ENCODE data around the gene ADAMTSL4. TPM values are rescaled to one million over a fixed set of nuclear protein-coding genes. Genes with fewer than 3 reads are reported as not detected.
A peak's percentile ranks its signal among the peaks of the same experiment; 100 is the strongest.
"Not testable (repeated sequence)": the region's sequence is repeated elsewhere in the genome, so short reads cannot be mapped to it uniquely, and the experiment has no call there.

ADAMTSL4 gene
- total RNA-seq, 1 donor from 2014 or later = 1.6 TPM

DNA sequence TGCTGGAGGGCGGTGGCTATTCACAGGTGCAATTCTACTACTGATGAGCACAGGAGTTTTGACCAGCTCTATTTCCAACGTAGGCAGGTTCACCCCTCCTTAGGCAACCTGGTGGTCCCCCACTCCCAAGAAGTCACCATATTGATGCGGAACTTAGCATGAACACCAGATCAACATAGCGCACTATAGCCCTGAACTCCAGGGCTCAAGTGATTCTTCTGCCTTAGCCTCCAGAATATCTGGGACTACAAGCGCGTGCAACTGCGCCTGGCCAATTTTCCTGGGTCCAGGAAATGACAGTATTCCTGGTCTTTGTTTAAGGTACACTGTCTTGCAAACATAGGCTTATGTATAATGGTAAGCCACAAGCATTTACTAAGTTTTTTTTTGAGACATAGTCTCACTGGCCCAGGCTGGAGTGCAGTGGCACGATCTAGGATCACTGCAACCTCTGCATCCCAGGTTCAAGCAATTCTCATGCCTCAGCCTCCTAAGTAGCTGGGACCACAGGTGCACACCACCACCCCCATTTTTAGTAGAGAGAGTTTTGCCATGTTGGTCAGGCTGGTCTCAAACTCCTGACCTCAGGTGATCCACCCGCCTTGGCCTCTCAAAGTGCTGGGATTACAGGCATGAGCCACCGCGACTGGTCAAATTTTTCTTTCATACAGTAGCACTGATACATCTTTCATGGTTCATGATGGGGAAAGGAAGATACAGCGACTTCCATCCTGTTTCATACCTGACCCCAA, 17.6 kb downstream of the ADAMTSL4 start:
- FAIRE-seq (no peak), DNase-seq (ENCODE audit: low read depth) (no peak)
- Histone ChIP-seq H3K36me3 (ENCODE audit: control insufficient read depth, insufficient read depth, low read length) (no peaks in the 10 kb centered on the region), H3K27me3 (ENCODE audit: control insufficient read depth, insufficient read depth, low read length) (no peaks in the 10 kb centered on the region), H3K4me3 (ENCODE audit: low read depth, low read length) (no peak overlapping the region)
- TF ChIP-seq, protein P1, sequence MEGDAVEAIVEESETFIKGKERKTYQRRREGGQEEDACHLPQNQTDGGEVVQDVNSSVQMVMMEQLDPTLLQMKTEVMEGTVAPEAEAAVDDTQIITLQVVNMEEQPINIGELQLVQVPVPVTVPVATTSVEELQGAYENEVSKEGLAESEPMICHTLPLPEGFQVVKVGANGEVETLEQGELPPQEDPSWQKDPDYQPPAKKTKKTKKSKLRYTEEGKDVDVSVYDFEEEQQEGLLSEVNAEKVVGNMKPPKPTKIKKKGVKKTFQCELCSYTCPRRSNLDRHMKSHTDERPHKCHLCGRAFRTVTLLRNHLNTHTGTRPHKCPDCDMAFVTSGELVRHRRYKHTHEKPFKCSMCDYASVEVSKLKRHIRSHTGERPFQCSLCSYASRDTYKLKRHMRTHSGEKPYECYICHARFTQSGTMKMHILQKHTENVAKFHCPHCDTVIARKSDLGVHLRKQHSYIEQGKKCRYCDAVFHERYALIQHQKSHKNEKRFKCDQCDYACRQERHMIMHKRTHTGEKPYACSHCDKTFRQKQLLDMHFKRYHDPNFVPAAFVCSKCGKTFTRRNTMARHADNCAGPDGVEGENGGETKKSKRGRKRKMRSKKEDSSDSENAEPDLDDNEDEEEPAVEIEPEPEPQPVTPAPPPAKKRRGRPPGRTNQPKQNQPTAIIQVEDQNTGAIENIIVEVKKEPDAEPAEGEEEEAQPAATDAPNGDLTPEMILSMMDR (IDR thresholded peaks at IDR 0.05; ENCODE audit: insufficient read depth, low read length, severe bottlenecking) = no peak

DNA sequence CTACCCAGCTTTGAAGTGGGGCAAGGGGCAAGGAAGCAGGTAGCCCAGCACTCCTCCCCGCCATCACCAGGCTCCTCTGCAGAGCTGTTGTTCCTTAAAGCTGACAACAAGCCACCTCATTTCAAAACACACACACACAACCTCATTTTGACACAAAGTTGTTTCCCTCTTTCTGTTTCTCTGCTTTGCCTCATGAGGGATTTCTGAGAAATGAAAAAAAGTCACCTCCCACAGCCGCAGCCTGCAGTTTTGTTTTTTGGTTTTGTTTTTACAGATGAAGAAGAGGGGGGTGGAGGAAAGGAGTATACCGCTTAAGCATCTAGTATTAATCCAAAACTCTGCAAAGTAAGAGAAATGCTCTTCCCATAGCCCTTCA, 18.1 kb downstream of the ADAMTSL4 start:
- FAIRE-seq (no peak), DNase-seq (ENCODE audit: low read depth) (no peak)
- no peaks in the 10 kb centered on the region for H3K27me3 ChIP-seq (ENCODE audit: control insufficient read depth, insufficient read depth, low read length)
- H3K4me3 ChIP-seq (ENCODE audit: low read depth, low read length) = no peak overlapping the region
- TF ChIP-seq, protein P1 (IDR thresholded peaks at IDR 0.05; ENCODE audit: insufficient read depth, low read length, severe bottlenecking) = no peak
- no peaks in the 10 kb centered on the region for H3K36me3 ChIP-seq (ENCODE audit: control insufficient read depth, insufficient read depth, low read length)

GRCh38 chr1:150567717-150568593, 18.7 kb downstream of the ADAMTSL4 start:
- FAIRE-seq (no peak), DNase-seq (ENCODE audit: low read depth) (peak; percentile 97)
- Histone ChIP-seq H3K36me3 (ENCODE audit: control insufficient read depth, insufficient read depth, low read length) (no peaks in the 10 kb centered on the region), H3K4me3 (ENCODE audit: low read depth, low read length) (peak overlapping the region; percentile 11), H3K27me3 (ENCODE audit: control insufficient read depth, insufficient read depth, low read length) (no peaks in the 10 kb centered on the region)
- TF ChIP-seq, protein P1 (IDR thresholded peaks at IDR 0.05; ENCODE audit: insufficient read depth, low read length, severe bottlenecking) = no peak

- H3K36me3 ChIP-seq (ENCODE audit: control insufficient read depth, insufficient read depth, low read length) = peaks cover 1% of the 10 kb centered on the region
- DNase-seq (ENCODE audit: low read depth) (no peak), FAIRE-seq (no peak)
- no peak overlapping the region for H3K4me3 ChIP-seq (ENCODE audit: low read depth, low read length)
- no peaks in the 10 kb centered on the region for H3K27me3 ChIP-seq (ENCODE audit: control insufficient read depth, insufficient read depth, low read length)
- TF ChIP-seq, protein P1 (IDR thresholded peaks at IDR 0.05; ENCODE audit: insufficient read depth, low read length, severe bottlenecking) = no peak
Measured at GRCh38 chr1:150568594-150568966, 19.4 kb downstream of the ADAMTSL4 start.

GRCh38 chr1:150572918-150573647, 23.9 kb downstream of the ADAMTSL4 start:
- H3K36me3 ChIP-seq (ENCODE audit: control insufficient read depth, insufficient read depth, low read length) = peaks cover 13% of the 10 kb centered on the region
- no peak for FAIRE-seq
- H3K4me3 ChIP-seq (ENCODE audit: low read depth, low read length) = no peak overlapping the region
- TF ChIP-seq, protein P1 (IDR thresholded peaks at IDR 0.05; ENCODE audit: insufficient read depth, low read length, severe bottlenecking) = no peak
- no peak for DNase-seq (ENCODE audit: low read depth)
- H3K27me3 ChIP-seq (ENCODE audit: control insufficient read depth, insufficient read depth, low read length) = no peaks in the 10 kb centered on the region

- DNase-seq (ENCODE audit: low read depth); H3K4me3 ChIP-seq (ENCODE audit: low read depth, low read length); H3K27me3 ChIP-seq (ENCODE audit: control insufficient read depth, insufficient read depth, low read length); FAIRE-seq: not testable (repeated sequence)
- H3K36me3 ChIP-seq (ENCODE audit: control insufficient read depth, insufficient read depth, low read length) = peaks cover 18% of the 10 kb centered on the region
Measured at GRCh38 chr1:150573648-150574071, 24.5 kb downstream of the ADAMTSL4 start.
